VCaP (cell line): Measurements from ENCODE around the gene HPX.
"Not testable (repeated sequence)": the region's sequence is repeated elsewhere in the genome, so short reads cannot be mapped to it uniquely, and the experiment has no call there.

Source experiments
- H3K27ac ChIP-seq: fragments of 450-650 bp; 2 replicates; pipeline ENCODE4 v1.5.1; 2017
- TF ChIP-seq, protein P1 (sequence below): fragments of 450-650 bp; conservative IDR thresholded peaks from 2 replicates; pipeline ENCODE4 v1.5.1; 2017; ENCODE audit warnings: mild to moderate bottlenecking, moderate library complexity

The HPX gene

DNA sequence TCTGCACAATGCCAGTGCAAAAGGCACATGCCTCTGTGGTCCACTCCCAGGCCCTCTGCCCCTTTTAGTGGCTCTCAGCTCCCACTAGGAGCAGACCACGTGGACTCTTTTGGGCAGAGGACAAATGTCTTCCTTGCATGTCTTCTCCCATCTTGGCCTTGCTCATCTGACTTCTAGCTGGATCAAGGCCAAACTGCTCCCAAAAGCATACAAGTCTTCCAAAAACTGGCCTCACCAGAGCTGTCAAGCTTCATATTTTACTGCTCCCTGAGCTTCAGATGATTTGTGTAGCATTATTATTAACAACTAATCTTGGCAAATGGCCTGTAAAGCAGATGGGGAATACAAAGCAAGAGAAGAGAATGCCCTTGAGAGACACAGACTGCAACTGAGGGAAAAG, 43.6 kb downstream of the HPX start:
- no peak overlapping the region for H3K27ac ChIP-seq
- TF ChIP-seq, protein P1, sequence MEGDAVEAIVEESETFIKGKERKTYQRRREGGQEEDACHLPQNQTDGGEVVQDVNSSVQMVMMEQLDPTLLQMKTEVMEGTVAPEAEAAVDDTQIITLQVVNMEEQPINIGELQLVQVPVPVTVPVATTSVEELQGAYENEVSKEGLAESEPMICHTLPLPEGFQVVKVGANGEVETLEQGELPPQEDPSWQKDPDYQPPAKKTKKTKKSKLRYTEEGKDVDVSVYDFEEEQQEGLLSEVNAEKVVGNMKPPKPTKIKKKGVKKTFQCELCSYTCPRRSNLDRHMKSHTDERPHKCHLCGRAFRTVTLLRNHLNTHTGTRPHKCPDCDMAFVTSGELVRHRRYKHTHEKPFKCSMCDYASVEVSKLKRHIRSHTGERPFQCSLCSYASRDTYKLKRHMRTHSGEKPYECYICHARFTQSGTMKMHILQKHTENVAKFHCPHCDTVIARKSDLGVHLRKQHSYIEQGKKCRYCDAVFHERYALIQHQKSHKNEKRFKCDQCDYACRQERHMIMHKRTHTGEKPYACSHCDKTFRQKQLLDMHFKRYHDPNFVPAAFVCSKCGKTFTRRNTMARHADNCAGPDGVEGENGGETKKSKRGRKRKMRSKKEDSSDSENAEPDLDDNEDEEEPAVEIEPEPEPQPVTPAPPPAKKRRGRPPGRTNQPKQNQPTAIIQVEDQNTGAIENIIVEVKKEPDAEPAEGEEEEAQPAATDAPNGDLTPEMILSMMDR, result no peak

DNA sequence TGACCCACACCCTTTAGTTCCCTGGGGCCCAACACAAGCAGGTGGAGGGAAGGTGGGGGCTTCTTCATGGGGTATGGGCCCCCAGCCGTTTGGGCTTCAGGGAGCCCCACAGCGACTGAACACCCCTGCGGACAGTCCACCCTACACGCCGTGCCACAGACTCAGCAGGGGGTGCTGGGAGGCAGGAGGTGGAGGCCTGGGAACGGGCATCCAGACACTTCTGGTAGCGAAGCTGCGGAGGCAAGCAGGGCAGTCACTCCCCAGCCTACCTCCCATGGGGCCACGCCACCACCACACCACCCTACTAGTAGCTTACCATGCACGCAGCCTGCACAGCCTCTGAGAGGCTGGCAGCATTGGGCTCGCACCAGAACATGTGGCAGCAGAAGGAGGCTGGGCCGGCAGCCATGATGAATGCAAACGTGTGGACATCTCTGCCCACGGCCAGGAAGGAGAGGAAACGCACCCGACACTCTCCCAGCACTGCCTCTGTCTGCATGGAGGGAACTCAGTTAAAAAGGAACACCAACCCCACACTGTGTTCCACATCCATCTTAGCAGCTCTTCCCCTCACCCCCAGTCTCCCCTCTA, 45.2 kb downstream of the HPX start:
- H3K27ac ChIP-seq, result no peak overlapping the region
- TF ChIP-seq, protein P1, result no peak

DNA sequence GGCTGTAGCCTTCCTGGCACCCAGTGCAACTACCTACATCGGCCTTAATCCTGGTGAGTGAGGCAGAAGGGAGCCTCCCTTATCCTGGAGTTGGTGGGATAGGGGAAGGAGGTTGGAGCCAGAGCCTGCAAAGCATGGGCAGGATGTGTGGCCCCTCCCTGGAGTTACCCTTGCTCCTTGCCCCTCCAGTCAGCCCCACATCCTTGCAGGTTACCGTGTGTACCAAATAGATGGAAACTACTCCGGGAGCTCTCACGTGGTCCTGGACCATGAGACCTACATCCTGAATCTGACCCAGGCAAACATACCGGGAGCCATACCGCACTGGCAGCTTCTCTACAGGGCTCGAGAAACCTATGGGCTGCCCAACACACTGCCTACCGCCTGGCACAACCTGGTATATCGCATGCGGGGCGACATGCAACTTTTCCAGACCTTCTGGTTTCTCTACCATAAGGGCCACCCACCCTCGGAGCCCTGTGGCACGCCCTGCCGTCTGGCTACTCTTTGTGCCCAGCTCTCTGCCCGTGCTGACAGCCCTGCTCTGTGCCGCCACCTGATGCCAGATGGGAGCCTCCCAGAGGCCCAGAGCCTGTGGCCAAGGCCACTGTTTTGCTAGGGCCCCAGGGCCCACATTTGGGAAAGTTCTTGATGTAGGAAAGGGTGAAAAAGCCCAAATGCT, 46.7 kb downstream of the HPX start:
- TF ChIP-seq, protein P1, result no peak
- no peak overlapping the region for H3K27ac ChIP-seq

DNA sequence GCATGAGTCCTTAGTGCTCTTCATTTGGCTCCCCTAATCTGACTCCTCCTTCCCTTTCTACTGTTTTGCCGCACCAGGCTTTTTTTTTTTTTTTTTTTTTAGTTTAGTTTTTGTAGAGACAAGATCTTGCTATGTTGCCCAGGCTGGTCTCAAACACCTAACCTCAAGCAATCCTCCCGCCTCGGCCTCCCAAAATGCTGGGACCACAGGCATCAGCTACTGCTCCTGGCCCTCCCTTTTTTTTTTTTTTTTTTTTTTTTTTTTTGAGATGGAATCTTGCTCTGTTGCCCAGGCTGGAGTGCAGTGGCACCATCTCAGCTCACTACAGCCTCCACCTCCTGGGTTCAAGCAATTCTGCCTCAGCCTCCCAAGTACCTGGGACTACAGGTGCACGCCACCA, 48.5 kb downstream of the HPX start:
- not testable (repeated sequence) for H3K27ac ChIP-seq

DNA sequence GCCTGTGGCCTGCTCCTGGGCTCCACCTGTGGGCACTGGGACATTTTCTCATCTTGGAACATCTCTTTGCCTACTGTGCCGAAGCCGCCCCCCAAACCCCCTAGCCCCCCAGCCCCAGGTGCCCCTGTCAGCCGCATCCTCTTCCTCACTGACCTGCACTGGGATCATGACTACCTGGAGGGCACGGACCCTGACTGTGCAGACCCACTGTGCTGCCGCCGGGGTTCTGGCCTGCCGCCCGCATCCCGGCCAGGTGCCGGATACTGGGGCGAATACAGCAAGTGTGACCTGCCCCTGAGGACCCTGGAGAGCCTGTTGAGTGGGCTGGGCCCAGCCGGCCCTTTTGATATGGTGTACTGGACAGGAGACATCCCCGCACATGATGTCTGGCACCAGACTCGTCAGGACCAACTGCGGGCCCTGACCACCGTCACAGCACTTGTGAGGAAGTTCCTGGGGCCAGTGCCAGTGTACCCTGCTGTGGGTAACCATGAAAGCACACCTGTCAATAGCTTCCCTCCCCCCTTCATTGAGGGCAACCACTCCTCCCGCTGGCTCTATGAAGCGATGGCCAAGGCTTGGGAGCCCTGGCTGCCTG, 49.2 kb downstream of the HPX start:
- TF ChIP-seq, protein P1, result no peak
- H3K27ac ChIP-seq, result no peak overlapping the region

DNA sequence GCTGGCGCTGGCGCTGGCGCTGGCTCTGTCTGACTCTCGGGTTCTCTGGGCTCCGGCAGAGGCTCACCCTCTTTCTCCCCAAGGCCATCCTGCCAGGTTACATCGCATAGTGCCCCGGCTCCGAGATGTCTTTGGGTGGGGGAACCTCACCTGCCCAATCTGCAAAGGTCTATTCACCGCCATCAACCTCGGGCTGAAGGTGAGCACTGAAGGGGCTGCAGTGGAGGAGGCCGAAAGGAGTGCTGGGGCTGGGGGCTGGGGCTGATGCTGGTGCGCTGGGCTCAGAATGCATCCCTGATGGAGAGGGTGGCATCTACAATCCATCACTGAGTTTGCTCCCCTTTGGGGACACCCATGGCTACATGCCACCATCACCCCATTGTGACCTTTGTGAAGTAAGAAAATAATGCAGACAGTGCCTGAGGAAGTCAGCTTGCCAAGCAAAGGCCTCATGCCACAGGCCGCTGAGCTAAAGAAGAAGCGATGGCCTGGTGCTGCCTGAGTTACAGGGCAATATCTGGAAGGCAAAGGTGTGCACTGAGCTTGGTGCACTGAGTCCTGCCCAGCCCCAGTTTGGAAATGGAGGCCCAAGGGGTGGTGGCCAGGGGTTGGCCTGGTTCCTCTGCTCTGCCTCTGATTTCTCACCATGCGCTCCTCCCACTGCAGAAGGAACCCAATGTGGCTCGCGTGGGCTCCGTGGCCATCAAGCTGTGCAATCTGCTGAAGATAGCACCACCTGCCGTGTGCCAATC, 49.9 kb downstream of the HPX start:
- peak overlapping the region; percentile 71 for H3K27ac ChIP-seq
- TF ChIP-seq, protein P1, result no peak

DNA sequence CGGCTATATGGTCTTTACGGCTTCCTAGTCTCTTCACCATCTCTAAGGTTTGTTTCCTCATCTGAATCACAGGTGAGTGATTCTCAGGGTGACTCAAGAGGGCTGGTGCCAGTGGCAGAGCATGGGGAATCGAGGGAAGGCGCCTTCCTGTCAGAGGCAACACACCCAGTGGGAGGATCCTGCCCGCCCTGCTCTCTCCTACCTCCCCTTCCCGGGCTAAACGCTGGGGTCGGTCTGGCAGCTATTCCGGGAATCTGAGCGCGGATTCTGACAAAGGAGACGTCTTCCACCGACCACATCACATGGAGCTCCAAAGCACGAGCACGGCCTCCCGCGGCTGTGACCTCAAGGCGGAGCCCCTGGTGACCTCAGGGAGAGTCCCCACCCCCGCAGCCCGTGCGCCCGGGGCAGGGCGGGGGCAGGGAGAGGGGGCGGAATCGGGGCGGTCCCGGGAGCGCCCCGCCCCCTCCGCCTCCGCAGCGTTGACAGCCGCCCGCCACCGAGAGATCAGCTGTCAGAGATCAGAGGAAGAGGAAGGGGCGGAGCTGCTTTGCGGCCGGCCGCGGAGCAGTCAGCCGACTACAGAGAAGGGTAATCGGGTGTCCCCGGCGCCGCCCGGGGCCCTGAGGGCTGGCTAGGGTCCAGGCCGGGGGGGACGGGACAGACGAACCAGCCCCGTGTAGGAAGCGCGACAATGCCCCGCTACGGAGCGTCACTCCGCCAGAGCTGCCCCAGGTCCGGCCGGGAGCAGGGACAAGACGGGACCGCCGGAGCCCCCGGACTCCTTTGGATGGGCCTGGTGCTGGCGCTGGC, 50.7 kb downstream of the HPX start, which contains the start of gene SMPD1:
SMPD1 (plus strand) TSS at position 570 of the 813 bp plus-strand sequence; CDS start at position 695, 125 bp downstream.
- H3K27ac ChIP-seq, result peak within 1 kb of the TSS; percentile 71
- TF ChIP-seq, protein P1, result no peak
